Neural cell (in vitro differentiated cells): ENCODE results near the gene CCDC85C.

ENCODE experiments used
- CTCF ChIP-seq: fragments of 450-650 bp; IDR thresholded peaks from 2 replicates; pipeline ENCODE4 v1.5.1; 2014; ENCODE audit warnings: antibody characterized with exemption, mild to moderate bottlenecking, moderate library complexity; ENCODE audit not compliant: poor library complexity, severe bottlenecking
- EP300 ChIP-seq: fragments of 450-650 bp; conservative IDR thresholded peaks from 2 replicates; pipeline ENCODE4 v1.6.1; 2014; ENCODE audit warnings: antibody characterized with exemption, mild to moderate bottlenecking, moderate library complexity; ENCODE audit not compliant: poor library complexity, severe bottlenecking
- EZH2 ChIP-seq: fragments of 200-600, 300-800 bp; shearing (Covaris generic), sonication (generic); IDR thresholded peaks from 2 replicates; pipeline ENCODE4 v1.6.1; 2014; ENCODE audit warnings: antibody characterized with exemption, low read length, borderline replicate concordance, mild to moderate bottlenecking; ENCODE audit not compliant: insufficient read depth, poor library complexity, severe bottlenecking
- POLR2AphosphoS5 ChIP-seq: IDR thresholded peaks from 2 replicates; pipeline ENCODE4 v1.6.1; 2012
- TAF1 ChIP-seq: IDR thresholded peaks from 2 replicates; pipeline ENCODE4 v1.6.1; 2012; ENCODE audit warnings: low read depth
- TF ChIP-seq, protein P1 (sequence below): IDR thresholded peaks from 2 replicates; pipeline ENCODE4 v1.6.1; 2012; ENCODE audit warnings: borderline replicate concordance

- TF ChIP-seq CTCF (peak; percentile 35), EZH2 (no peak), POLR2AphosphoS5 (no peak), TAF1 (no peak), EP300 (no peak)
- TF ChIP-seq, protein P1, sequence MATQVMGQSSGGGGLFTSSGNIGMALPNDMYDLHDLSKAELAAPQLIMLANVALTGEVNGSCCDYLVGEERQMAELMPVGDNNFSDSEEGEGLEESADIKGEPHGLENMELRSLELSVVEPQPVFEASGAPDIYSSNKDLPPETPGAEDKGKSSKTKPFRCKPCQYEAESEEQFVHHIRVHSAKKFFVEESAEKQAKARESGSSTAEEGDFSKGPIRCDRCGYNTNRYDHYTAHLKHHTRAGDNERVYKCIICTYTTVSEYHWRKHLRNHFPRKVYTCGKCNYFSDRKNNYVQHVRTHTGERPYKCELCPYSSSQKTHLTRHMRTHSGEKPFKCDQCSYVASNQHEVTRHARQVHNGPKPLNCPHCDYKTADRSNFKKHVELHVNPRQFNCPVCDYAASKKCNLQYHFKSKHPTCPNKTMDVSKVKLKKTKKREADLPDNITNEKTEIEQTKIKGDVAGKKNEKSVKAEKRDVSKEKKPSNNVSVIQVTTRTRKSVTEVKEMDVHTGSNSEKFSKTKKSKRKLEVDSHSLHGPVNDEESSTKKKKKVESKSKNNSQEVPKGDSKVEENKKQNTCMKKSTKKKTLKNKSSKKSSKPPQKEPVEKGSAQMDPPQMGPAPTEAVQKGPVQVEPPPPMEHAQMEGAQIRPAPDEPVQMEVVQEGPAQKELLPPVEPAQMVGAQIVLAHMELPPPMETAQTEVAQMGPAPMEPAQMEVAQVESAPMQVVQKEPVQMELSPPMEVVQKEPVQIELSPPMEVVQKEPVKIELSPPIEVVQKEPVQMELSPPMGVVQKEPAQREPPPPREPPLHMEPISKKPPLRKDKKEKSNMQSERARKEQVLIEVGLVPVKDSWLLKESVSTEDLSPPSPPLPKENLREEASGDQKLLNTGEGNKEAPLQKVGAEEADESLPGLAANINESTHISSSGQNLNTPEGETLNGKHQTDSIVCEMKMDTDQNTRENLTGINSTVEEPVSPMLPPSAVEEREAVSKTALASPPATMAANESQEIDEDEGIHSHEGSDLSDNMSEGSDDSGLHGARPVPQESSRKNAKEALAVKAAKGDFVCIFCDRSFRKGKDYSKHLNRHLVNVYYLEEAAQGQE, result no peak
These were observed 123.8 kb downstream of the CCDC85C start, which contains the start of gene SETD3 for GRCh38 chr14:99479906-99480869.
